KMS-11 (cell line): Measurements from ENCODE around the gene NUDT7.

ENCODE experiments used
- H2AFZ ChIP-seq: fragments of 200-600 bp; sonication (generic); 2 replicates; pipeline ENCODE4 v1.6.1; 2016; ENCODE audit warnings: antibody characterized with exemption, mixed run types, low read depth
- H3K27ac ChIP-seq: fragments of 200-600 bp; sonication (generic); 2 replicates; pipeline ENCODE4 v1.6.1; 2016; ENCODE audit warnings: mild to moderate bottlenecking, mixed run types
- H3K27me3 ChIP-seq: fragments of 200-600 bp; sonication (generic); 2 replicates; pipeline ENCODE4 v1.6.1; 2017; ENCODE audit warnings: mild to moderate bottlenecking, low read depth, mixed run types, moderate library complexity; ENCODE audit not compliant: insufficient read depth
- H3K36me3 ChIP-seq: fragments of 200-600 bp; sonication (generic); 2 replicates; pipeline ENCODE4 v1.6.1; 2017; ENCODE audit warnings: mild to moderate bottlenecking, mixed run types; ENCODE audit not compliant: insufficient read depth
- H3K4me1 ChIP-seq: fragments of 200-600 bp; sonication (generic); 2 replicates; pipeline ENCODE4 v1.6.1; 2016; ENCODE audit warnings: mild to moderate bottlenecking, low read depth, mixed run types; ENCODE audit not compliant: poor library complexity, severe bottlenecking
- H3K4me2 ChIP-seq: fragments of 200-600 bp; sonication (generic); 2 replicates; pipeline ENCODE4 v1.7.0; 2016; ENCODE audit warnings: mild to moderate bottlenecking, mixed run types
- H3K4me3 ChIP-seq: fragments of 200-600 bp; sonication (generic); IDR thresholded peaks from 2 replicates; pipeline ENCODE4 v1.6.1; 2017; ENCODE audit warnings: low read depth, low read length, mixed read lengths; ENCODE audit not compliant: insufficient read depth
- H3K79me2 ChIP-seq: fragments of 200-600 bp; sonication (generic); 2 replicates; pipeline ENCODE4 v1.6.1; 2016; ENCODE audit warnings: low read depth, mixed run types; ENCODE audit not compliant: insufficient read depth
- H3K9ac ChIP-seq: fragments of 200-600 bp; sonication (generic); 2 replicates; pipeline ENCODE4 v1.6.1; 2016; ENCODE audit warnings: mild to moderate bottlenecking, mixed run types
- H4K20me1 ChIP-seq: fragments of 200-600 bp; sonication (generic); 2 replicates; pipeline ENCODE4 v1.6.1; 2016; ENCODE audit warnings: mild to moderate bottlenecking, mixed run types; ENCODE audit not compliant: insufficient read depth
- CTCF ChIP-seq: fragments of 200-600 bp; sonication (generic); conservative IDR thresholded peaks from 2 replicates; pipeline ENCODE4 v1.6.1; 2017; ENCODE audit warnings: low read depth, mild to moderate bottlenecking, antibody characterized with exemption, low read length, moderate library complexity, mixed read lengths

NUDT7 gene

GRCh38 chr16:77758046-77758445 lies 35.7 kb downstream of the NUDT7 start:
- Histone ChIP-seq H3K36me3 (no peaks in the 10 kb centered on the region), H3K4me1 (no peaks in the 10 kb centered on the region), H4K20me1 (no peaks in the 10 kb centered on the region), H3K27ac (no peak overlapping the region), H3K4me2 (no peak overlapping the region), H3K79me2 (no peaks in the 10 kb centered on the region), H3K4me3 (no peak overlapping the region), H2AFZ (no peak overlapping the region), H3K27me3 (no peaks in the 10 kb centered on the region), H3K9ac (no peak overlapping the region)
- no peak for TF ChIP-seq CTCF

GRCh38 chr16:77758508-77758907 lies 36.2 kb downstream of the NUDT7 start:
- Histone ChIP-seq H3K36me3 (no peaks in the 10 kb centered on the region), H3K4me2 (no peak overlapping the region), H3K4me1 (no peaks in the 10 kb centered on the region), H3K9ac (no peak overlapping the region), H3K27me3 (no peaks in the 10 kb centered on the region), H3K79me2 (no peaks in the 10 kb centered on the region), H3K4me3 (no peak overlapping the region), H2AFZ (no peak overlapping the region), H4K20me1 (no peaks in the 10 kb centered on the region), H3K27ac (no peak overlapping the region)
- no peak for TF ChIP-seq CTCF

GRCh38 chr16:77759201-77759600 lies 36.9 kb downstream of the NUDT7 start:
- Histone ChIP-seq H3K36me3 (no peaks in the 10 kb centered on the region), H4K20me1 (no peaks in the 10 kb centered on the region), H2AFZ (no peak overlapping the region), H3K4me2 (no peak overlapping the region), H3K4me3 (no peak overlapping the region), H3K79me2 (no peaks in the 10 kb centered on the region), H3K27me3 (no peaks in the 10 kb centered on the region), H3K4me1 (no peaks in the 10 kb centered on the region), H3K27ac (no peak overlapping the region), H3K9ac (no peak overlapping the region)
- no peak for TF ChIP-seq CTCF

- Histone ChIP-seq H3K4me2 (no peak overlapping the region), H2AFZ (no peak overlapping the region), H3K79me2 (no peaks in the 10 kb centered on the region), H3K27me3 (no peaks in the 10 kb centered on the region), H3K4me1 (no peaks in the 10 kb centered on the region), H3K36me3 (no peaks in the 10 kb centered on the region), H3K9ac (no peak overlapping the region), H4K20me1 (no peaks in the 10 kb centered on the region), H3K4me3 (no peak overlapping the region), H3K27ac (no peak overlapping the region)
- TF ChIP-seq CTCF, result no peak
These were observed 37.5 kb downstream of the NUDT7 start for GRCh38 chr16:77759821-77760220.

GRCh38 chr16:77760800-77761199 lies 38.5 kb downstream of the NUDT7 start:
- Histone ChIP-seq H3K4me3 (no peak overlapping the region), H3K4me1 (no peaks in the 10 kb centered on the region), H3K79me2 (no peaks in the 10 kb centered on the region), H4K20me1 (no peaks in the 10 kb centered on the region), H3K27ac (no peak overlapping the region), H3K36me3 (no peaks in the 10 kb centered on the region), H3K27me3 (no peaks in the 10 kb centered on the region), H2AFZ (no peak overlapping the region), H3K4me2 (no peak overlapping the region), H3K9ac (no peak overlapping the region)
- TF ChIP-seq CTCF, result no peak
